RWPE2 (cell line): ENCODE measurements around the gene PQBP1.

Source experiments
- ATAC-seq: fragments of 200-7000 bp; cut with Tn5 transposase; 3 replicates; pipeline ENCODE4 v1.9.1; 2021; ENCODE audit warnings: low read depth
- DNase-seq: peaks from one replicate; pipeline ENCODE4 v3.0.0-alpha.2; 2020; ENCODE audit warnings: low spot score
- H3K27ac ChIP-seq: fragments of 450-650 bp; 2 replicates; pipeline ENCODE4 v1.5.1; 2017; ENCODE audit warnings: mild to moderate bottlenecking; ENCODE audit not compliant: poor library complexity, severe bottlenecking
- H3K27me3 ChIP-seq: fragments of 250-450 bp; sonication (Bioruptor Pico); 2 replicates; pipeline ENCODE4 v1.5.1; 2021; ENCODE audit warnings: mild to moderate bottlenecking, moderate library complexity; ENCODE audit not compliant: insufficient read depth, poor library complexity, severe bottlenecking
- H3K36me3 ChIP-seq: fragments of 250-450 bp; sonication (Bioruptor Pico); 2 replicates; pipeline ENCODE4 v1.5.1; 2020; ENCODE audit warnings: low read depth, mild to moderate bottlenecking, moderate library complexity
- H3K4me1 ChIP-seq: fragments of 250-450 bp; sonication (Bioruptor Pico); 2 replicates; pipeline ENCODE4 v1.5.1; 2021; ENCODE audit warnings: mild to moderate bottlenecking, moderate library complexity; ENCODE audit not compliant: insufficient read depth, poor library complexity, severe bottlenecking
- H3K4me3 ChIP-seq: fragments of 250-450 bp; sonication (Bioruptor Pico); 2 replicates; pipeline ENCODE4 v1.5.1; 2021; ENCODE audit warnings: mild to moderate bottlenecking, moderate library complexity; ENCODE audit not compliant: severe bottlenecking
- H3K9me3 ChIP-seq: fragments of 250-450 bp; sonication (Bioruptor Pico); 2 replicates; pipeline ENCODE4 v1.5.1; 2021; ENCODE audit warnings: mild to moderate bottlenecking, moderate library complexity; ENCODE audit not compliant: severe bottlenecking
- CTCF ChIP-seq: fragments of 450-650 bp; IDR thresholded peaks from one replicate; pipeline ENCODE4 v1.5.1; 2017; ENCODE audit warnings: mild to moderate bottlenecking, moderate library complexity; ENCODE audit not compliant: poor library complexity, severe bottlenecking

PQBP1 gene

GRCh38 chrX:48901069-48901468 lies 3.3 kb downstream of the PQBP1 start:
- H3K27me3 ChIP-seq, result no peaks in the 10 kb centered on the region
- H3K4me1 ChIP-seq, result no peaks in the 10 kb centered on the region
- H3K27ac ChIP-seq, result no peak overlapping the region
- TF ChIP-seq CTCF, result no peak
- ATAC-seq (no peak), DNase-seq (no peak)
- no peak overlapping the region for H3K4me3 ChIP-seq
- peaks cover 18% of the 10 kb centered on the region for H3K36me3 ChIP-seq
- H3K9me3 ChIP-seq, result no peaks in the 10 kb centered on the region

DNA sequence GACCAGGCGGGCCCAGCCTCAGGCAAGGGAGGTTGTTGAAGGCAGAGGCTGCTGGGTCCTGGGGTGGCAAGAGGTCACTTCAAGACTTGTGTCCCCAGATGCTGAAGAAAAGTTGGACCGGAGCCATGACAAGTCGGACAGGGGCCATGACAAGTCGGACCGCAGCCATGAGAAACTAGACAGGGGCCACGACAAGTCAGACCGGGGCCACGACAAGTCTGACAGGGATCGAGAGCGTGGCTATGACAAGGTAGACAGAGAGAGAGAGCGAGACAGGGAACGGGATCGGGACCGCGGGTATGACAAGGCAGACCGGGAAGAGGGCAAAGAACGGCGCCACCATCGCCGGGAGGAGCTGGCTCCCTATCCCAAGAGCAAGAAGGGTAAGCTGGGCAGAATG lies 4.4 kb downstream of the PQBP1 start:
- Histone ChIP-seq H3K27ac (no peak overlapping the region), H3K36me3 (peaks cover 22% of the 10 kb centered on the region), H3K4me1 (no peaks in the 10 kb centered on the region), H3K9me3 (no peaks in the 10 kb centered on the region), H3K27me3 (no peaks in the 10 kb centered on the region), H3K4me3 (no peak overlapping the region)
- TF ChIP-seq CTCF, result no peak
- ATAC-seq, result no peak
- DNase-seq, result no peak

DNA sequence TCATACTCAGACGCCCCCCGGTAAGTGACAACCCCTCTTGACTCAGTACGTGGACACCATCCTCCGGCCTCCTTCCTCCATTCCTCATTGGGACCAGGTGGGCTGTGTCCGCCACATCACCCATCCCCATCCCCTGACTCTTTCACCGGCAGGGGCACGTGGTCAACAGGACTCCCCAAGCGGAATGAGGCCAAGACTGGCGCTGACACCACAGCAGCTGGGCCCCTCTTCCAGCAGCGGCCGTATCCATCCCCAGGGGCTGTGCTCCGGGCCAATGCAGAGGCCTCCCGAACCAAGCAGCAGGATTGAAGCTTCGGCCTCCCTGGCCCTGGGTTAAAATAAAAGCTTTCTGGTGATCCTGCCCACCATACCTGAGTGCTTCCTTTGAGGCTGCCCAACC lies 5.0 kb downstream of the PQBP1 start:
- no peaks in the 10 kb centered on the region for H3K27me3 ChIP-seq
- H3K27ac ChIP-seq, result no peak overlapping the region
- H3K36me3 ChIP-seq, result peaks cover 22% of the 10 kb centered on the region
- ATAC-seq (no peak), DNase-seq (no peak)
- no peak overlapping the region for H3K4me3 ChIP-seq
- no peaks in the 10 kb centered on the region for H3K9me3 ChIP-seq
- no peaks in the 10 kb centered on the region for H3K4me1 ChIP-seq
- no peak for TF ChIP-seq CTCF

- H3K4me3 ChIP-seq, result no peak overlapping the region
- H3K36me3 ChIP-seq, result peaks cover 24% of the 10 kb centered on the region
- no peak overlapping the region for H3K27ac ChIP-seq
- no peak for DNase-seq
- no peak for ATAC-seq
- H3K9me3 ChIP-seq, result no peaks in the 10 kb centered on the region
- no peak for TF ChIP-seq CTCF
- H3K27me3 ChIP-seq, result no peaks in the 10 kb centered on the region
- no peaks in the 10 kb centered on the region for H3K4me1 ChIP-seq
These were observed 5.6 kb downstream of the PQBP1 start for GRCh38 chrX:48903290-48903689.

GRCh38 chrX:48904180-48904579 lies 6.5 kb downstream of the PQBP1 start:
- peaks cover 29% of the 10 kb centered on the region for H3K36me3 ChIP-seq

More at GRCh38 chrX:48904180-48904579, 6.5 kb downstream of the PQBP1 start:
- H3K4me3 ChIP-seq, result no peak overlapping the region
- no peaks in the 10 kb centered on the region for H3K4me1 ChIP-seq
- H3K27me3 ChIP-seq, result no peaks in the 10 kb centered on the region
- DNase-seq (no peak), ATAC-seq (no peak)
- H3K27ac ChIP-seq, result no peak overlapping the region
- no peaks in the 10 kb centered on the region for H3K9me3 ChIP-seq
- no peak for TF ChIP-seq CTCF
